Gastrocnemius medialis (tissue), 4 donors: ENCODE measurements around the gene KLF17.

ENCODE experiments used
- POLR2A ChIP-seq, 2 donors: fragments of 450-650 bp; IDR thresholded peaks; one replicate each; pipeline ENCODE4 v1.6.1; 2017; ENCODE audit warnings: antibody characterized with exemption in 2 of 2, mild to moderate bottlenecking in 2 of 2, moderate library complexity in 2 of 2
- TF ChIP-seq, protein P1 (sequence below), 5 experiments: fragments of 450-650 bp in 3 of 5; fragments of 200-600 bp in 2 of 5; sonication (generic) in 2 of 5; IDR thresholded peaks in 4 of 5; conservative IDR thresholded peaks in 1 of 5; 1 replicate in 4 of 5; 2 replicates in 1 of 5; pipeline ENCODE4 v1.5.1; 2016 to 2019; ENCODE audit warnings: antibody characterized with exemption in 5 of 5, mild to moderate bottlenecking in 3 of 5, moderate library complexity in 3 of 5

DNA sequence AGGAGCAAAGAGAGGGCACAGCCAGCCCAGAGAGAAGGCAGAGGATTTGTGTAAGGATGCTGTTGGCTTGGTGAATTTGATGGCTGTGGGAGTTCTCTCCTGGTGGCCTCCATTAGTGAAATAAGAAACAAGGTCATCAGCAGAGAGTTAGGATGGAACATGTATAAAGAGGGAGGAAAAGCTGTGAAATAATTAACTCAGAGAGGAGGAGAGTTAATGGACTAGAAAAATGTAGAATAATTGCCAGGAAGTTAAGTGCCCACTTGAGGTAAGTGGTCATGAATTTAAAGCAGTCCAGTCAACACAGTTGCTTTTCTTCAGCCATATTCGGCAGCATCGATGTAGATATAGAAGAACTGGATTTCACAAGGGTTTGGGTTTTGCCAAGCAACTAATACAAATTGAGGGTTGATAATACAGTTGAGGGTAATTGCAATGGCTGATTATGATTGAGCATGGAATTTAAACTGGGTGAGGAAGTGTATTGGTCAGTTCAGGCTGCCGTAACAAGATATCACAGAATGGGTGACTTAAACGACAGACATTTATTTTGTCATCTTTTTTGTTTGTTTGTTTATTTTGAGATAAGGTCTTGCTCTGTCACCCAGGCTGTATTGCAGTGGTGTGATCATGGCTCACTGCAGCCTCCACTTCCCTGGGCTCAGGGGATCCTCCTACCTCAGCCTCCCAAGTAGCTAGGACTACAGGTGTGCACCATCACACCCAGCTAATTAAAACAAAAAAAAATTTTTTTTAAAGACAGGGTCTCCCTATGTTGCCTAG is 31.7 kb upstream of the KLF17 start:
- TF ChIP-seq, protein P1, sequence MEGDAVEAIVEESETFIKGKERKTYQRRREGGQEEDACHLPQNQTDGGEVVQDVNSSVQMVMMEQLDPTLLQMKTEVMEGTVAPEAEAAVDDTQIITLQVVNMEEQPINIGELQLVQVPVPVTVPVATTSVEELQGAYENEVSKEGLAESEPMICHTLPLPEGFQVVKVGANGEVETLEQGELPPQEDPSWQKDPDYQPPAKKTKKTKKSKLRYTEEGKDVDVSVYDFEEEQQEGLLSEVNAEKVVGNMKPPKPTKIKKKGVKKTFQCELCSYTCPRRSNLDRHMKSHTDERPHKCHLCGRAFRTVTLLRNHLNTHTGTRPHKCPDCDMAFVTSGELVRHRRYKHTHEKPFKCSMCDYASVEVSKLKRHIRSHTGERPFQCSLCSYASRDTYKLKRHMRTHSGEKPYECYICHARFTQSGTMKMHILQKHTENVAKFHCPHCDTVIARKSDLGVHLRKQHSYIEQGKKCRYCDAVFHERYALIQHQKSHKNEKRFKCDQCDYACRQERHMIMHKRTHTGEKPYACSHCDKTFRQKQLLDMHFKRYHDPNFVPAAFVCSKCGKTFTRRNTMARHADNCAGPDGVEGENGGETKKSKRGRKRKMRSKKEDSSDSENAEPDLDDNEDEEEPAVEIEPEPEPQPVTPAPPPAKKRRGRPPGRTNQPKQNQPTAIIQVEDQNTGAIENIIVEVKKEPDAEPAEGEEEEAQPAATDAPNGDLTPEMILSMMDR (IDR thresholded peaks at IDR 0.05 in 4 of 5, conservative IDR thresholded peaks at IDR 0.05 in 1 of 5): no peak
- TF ChIP-seq POLR2A (IDR thresholded peaks at IDR 0.05): no peak
